AG10803 (cell line): Measurements from ENCODE around the gene ALPL.

ENCODE experiments used
- DNase-seq: peaks from one replicate; pipeline ENCODE4 v3.0.0; 2010; ENCODE audit warnings: low read depth
- H3K4me3 ChIP-seq: 2 replicates; pipeline ENCODE4 v1.5.1; 2011; ENCODE audit warnings: mild to moderate bottlenecking, low read length, control low read depth
- CTCF ChIP-seq: conservative IDR thresholded peaks from 2 replicates; pipeline ENCODE4 v1.5.1; 2011; ENCODE audit warnings: mild to moderate bottlenecking, low read length, control low read depth, inconsistent platforms

ALPL gene

DNA sequence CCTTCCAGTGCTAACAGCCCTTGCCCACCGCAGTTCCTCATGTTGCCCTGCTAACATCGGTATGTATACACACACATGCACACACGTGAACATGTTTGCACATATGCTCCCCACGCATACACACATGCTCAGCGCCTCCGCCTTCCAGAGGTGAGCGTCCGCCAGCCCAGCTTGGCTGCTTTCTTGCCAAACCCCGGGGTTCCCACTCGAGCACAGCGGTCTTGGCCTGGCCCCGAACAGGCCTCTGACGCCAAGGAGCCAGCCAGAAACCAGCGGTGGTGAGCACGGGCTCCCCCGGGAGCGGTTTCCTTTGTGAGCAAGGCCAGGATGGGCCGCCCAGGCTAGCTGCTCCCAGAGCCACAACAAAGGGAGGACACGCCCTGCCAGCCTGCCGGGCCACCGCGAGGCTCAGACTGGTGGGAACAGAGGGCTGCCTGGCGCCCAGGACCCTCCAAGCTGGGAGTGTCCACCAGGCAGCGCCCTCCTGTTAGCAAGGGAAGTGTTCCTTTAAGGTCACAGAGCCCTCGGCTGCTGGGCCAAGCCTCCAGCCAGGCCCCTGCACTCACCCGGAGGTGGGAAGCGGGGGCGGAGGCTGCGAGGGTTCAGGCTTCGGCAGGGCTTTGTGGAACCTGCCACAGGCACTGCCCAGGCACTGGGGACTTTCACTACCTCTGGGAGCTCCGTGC lies 65.4 kb downstream of the ALPL start:
- no peak overlapping the region for H3K4me3 ChIP-seq
- peak; percentile 35 for DNase-seq
- TF ChIP-seq CTCF: no peak

GRCh38 chr1:21575351-21575942 lies 66.2 kb downstream of the ALPL start:
- TF ChIP-seq CTCF: no peak
- DNase-seq: no peak
- no peak overlapping the region for H3K4me3 ChIP-seq

DNA sequence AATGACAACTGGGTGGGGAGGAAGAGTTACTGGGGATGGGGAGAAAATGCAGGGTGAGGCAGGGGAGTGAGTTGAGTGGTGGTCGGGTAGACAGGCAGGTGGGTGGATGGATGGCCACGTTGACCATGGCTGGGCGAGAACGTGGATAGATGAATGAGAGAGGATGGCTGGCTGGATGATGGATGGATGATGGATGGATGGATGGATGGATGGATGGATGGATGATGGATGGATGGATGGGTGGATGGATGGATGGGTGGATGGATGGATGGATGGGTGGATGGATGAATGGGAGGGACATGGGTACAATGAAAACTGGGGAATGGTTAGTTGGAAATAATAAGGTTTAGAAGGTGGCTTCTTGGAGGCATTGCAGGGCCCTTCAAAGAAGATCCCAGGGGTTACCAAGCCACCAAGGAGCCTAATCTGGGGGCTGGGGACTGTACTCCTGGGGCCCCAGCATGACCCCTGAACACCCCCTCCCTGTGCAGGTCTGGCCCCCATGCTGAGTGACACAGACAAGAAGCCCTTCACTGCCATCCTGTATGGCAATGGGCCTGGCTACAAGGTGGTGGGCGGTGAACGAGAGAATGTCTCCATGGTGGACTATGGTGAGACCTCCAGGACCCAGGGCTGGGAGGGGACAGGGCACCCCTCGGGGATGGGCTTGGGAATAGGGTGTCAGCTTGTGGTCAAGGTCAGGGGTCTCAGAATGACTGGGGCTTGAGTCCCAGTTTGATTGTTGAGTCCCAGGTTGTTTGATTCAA lies 67.0 kb downstream of the ALPL start:
- no peak overlapping the region for H3K4me3 ChIP-seq
- DNase-seq: no peak
- no peak for TF ChIP-seq CTCF

DNA sequence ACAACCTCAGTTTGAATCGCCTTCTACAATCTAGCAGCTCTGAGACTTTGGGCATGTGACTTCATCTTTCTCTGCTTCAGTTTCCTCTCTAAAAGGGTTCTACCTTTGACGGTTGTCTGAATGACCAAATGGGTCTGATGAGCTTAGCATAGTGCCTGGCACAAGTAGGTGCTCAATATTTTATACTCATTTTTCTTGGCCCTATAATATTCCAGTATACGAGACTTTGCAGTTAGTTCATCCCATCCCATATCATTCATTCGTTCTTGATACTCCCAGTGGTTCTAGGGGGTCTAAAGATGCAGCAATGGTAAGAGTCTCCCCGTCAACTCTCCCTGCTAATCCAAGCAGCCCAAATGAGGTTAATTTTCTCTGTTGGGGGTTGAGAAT lies 67.6 kb downstream of the ALPL start:
- DNase-seq: no peak
- no peak overlapping the region for H3K4me3 ChIP-seq
- no peak for TF ChIP-seq CTCF

GRCh38 chr1:21577324-21577723 lies 68.1 kb downstream of the ALPL start:
- DNase-seq: no peak
- H3K4me3 ChIP-seq: no peak overlapping the region
- TF ChIP-seq CTCF: no peak

- no peak overlapping the region for H3K4me3 ChIP-seq
- DNase-seq: no peak
- TF ChIP-seq CTCF: no peak
Observed at GRCh38 chr1:21577933-21578332, 68.7 kb downstream of the ALPL start.

- no peak for TF ChIP-seq CTCF
- H3K4me3 ChIP-seq: no peak overlapping the region
- no peak for DNase-seq
Observed at GRCh38 chr1:21579791-21580190, 70.6 kb downstream of the ALPL start.
